ENCODE measurements around the gene OR2AT4.
"Not testable (repeated sequence)": the region's sequence is repeated elsewhere in the genome, so short reads cannot be mapped to it uniquely, and the experiment has no call there.

Gene OR2AT4

DNA sequence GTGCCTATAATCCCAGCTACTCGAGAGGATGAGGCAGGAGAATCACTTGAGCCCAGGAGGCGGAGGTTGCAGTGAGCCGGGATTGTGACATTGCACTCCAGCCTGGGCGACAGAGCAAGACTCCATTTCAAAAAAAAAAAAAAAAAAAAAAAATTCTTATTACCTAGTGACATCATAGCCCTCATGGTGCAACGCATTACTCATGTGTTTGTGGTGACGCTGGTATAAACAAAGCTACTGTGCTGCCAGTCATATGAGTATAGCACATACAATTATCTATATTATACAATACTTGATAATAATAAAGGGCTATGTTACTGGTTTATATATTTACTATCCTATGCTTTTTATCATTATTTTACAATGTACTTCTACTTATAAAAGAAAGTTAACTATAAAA lies 41.2 kb downstream of the OR2AT4 start:
- in situ Hi-C loops (cut with HindIII; ENCODE audit: low sequenced_read_pairs), result no loop called here
- no peak for DNase-seq (ENCODE audit: low read depth, low spot score)
- TF ChIP-seq, protein P1, sequence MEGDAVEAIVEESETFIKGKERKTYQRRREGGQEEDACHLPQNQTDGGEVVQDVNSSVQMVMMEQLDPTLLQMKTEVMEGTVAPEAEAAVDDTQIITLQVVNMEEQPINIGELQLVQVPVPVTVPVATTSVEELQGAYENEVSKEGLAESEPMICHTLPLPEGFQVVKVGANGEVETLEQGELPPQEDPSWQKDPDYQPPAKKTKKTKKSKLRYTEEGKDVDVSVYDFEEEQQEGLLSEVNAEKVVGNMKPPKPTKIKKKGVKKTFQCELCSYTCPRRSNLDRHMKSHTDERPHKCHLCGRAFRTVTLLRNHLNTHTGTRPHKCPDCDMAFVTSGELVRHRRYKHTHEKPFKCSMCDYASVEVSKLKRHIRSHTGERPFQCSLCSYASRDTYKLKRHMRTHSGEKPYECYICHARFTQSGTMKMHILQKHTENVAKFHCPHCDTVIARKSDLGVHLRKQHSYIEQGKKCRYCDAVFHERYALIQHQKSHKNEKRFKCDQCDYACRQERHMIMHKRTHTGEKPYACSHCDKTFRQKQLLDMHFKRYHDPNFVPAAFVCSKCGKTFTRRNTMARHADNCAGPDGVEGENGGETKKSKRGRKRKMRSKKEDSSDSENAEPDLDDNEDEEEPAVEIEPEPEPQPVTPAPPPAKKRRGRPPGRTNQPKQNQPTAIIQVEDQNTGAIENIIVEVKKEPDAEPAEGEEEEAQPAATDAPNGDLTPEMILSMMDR (IDR thresholded peaks at IDR 0.05; ENCODE audit: low read depth, low read length), result no peak
- H3K4me3 ChIP-seq (ENCODE audit: low read depth, low read length), result no peak overlapping the region

DNA sequence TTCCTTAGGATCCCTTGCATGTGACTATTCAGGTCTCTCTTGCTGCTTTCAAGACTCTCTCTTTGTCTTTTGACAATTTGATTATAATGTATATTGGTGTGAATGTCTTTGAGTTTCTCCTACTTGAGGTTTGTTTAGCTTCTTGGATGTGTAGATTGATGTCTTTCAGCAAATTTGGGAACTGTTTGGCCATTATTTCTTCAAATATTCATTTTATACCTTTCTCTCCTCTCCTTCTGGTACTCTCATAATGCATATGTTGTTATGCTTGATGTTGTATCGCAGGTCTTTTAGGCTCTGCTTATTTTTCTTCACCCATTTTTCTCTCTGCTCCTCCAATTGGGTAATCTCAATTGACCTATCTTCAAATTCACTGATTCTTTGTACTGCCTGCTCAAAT lies 44.2 kb downstream of the OR2AT4 start:
- no peak for DNase-seq (ENCODE audit: low read depth, low spot score)
- in situ Hi-C loops (cut with HindIII; ENCODE audit: low sequenced_read_pairs), result no loop called here
- H3K4me3 ChIP-seq (ENCODE audit: low read depth, low read length), result no peak overlapping the region
- TF ChIP-seq, protein P1 (IDR thresholded peaks at IDR 0.05; ENCODE audit: low read depth, low read length), result no peak

DNA sequence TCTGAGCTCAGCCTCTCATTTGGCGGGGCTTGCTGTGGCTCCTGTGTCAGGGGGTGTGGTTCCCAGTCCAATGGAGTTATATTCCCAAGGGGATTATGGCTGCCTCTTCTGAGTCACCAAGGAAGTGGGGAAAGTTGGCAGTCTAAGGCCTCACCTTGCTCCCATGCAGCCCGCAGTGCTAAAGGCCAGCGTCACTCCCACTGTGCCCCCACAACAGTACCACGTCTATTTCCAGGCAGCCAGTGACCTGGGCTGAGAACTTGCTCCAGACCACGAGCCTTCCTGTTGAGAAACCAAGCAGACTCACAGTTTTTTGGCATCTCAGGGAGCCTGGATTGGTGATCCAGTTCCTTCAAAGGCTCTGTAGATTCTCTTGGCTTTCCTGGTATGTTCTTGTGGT lies 45.6 kb downstream of the OR2AT4 start:
- TF ChIP-seq, protein P1 (IDR thresholded peaks at IDR 0.05; ENCODE audit: low read depth, low read length), result no peak
- in situ Hi-C loops (cut with HindIII; ENCODE audit: low sequenced_read_pairs), result no loop called here
- DNase-seq (ENCODE audit: low read depth, low spot score), result no peak
- no peak overlapping the region for H3K4me3 ChIP-seq (ENCODE audit: low read depth, low read length)

DNA sequence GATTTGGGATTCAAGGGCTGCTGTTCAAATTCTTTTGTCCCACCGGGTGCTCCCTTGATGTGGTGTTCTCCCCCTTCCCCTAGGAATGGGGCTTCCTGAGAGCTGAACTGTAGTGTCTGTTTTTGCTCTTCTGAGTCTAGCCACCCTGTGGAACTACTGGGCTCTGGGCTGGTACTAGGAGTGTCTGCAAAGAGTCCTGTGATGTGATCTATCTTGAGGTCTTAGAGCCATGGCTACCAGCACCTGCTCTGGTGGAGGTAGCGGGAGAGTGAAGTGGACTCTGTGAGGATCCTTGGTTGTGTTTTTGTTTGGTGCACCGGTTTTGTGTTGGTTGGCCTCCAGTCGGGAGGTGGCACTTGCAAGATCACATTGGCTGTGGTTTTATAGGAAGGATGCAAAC lies 46.2 kb downstream of the OR2AT4 start:
- H3K4me3 ChIP-seq (ENCODE audit: low read depth, low read length), result no peak overlapping the region
- DNase-seq (ENCODE audit: low read depth, low spot score), result no peak
- in situ Hi-C loops (cut with HindIII; ENCODE audit: low sequenced_read_pairs), result no loop called here
- TF ChIP-seq, protein P1 (IDR thresholded peaks at IDR 0.05; ENCODE audit: low read depth, low read length), result no peak

DNA sequence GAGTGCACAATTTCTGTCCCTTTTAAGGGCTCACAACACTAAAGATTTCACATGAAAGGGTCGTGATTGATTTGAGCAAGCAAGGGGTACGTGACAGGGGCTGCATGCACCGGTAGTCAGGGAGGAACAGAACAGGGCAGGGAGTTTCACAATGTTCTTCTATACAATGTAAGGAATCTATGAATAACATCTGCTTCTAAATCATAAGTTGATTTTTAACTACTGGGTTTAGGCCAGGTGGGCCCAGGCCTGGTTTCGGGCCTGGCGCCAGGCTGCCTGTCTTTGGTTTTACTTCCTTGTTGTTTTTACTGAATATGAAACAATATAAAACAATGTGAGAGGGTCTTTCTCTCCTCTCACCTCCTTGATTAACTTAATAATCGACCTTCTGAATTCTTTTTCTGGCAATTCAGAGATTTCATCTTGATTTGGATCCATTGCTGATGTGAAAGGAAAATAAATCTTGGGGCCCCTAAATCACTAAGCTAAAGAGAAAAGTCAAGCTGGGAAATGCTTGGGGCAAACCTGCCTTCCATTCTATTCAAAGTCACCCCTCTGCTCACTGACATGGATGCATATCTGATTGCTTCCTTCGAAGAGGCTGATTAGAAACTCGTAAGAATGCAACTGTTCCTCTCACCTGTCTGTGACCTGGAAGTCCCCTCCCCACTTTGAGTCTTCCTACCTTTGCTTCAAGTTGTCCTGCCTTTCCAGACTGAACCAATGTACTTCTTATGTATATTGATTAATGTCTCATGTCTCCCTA lies 47.0 kb downstream of the OR2AT4 start:
- H3K4me3 ChIP-seq (ENCODE audit: low read depth, low read length); in situ Hi-C loops (cut with HindIII; ENCODE audit: low sequenced_read_pairs); DNase-seq (ENCODE audit: low read depth, low spot score): not testable (repeated sequence)

DNA sequence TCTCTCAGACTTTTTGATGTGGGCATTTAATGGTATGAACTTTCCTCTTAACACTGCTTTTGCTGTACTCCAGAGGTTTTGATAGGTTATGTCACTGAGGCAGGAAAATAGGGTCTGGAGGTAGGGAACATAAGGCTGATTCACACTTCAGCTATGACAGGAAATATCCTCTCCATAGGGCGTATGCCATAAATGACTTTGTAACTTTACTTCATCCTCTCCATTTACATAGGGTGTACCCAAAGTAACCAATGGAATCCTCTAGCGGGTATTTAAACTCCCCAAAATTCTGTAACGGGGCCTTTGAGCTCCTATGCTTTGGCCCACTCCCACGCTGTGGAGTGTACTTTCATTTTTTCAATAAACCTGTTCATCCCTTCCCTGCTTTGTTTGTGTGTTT lies 49.5 kb downstream of the OR2AT4 start:
- H3K4me3 ChIP-seq (ENCODE audit: low read depth, low read length), result no peak overlapping the region
- no peak for DNase-seq (ENCODE audit: low read depth, low spot score)
- in situ Hi-C loops (cut with HindIII; ENCODE audit: low sequenced_read_pairs), result no loop called here
- TF ChIP-seq, protein P1 (IDR thresholded peaks at IDR 0.05; ENCODE audit: low read depth, low read length), result no peak

DNA sequence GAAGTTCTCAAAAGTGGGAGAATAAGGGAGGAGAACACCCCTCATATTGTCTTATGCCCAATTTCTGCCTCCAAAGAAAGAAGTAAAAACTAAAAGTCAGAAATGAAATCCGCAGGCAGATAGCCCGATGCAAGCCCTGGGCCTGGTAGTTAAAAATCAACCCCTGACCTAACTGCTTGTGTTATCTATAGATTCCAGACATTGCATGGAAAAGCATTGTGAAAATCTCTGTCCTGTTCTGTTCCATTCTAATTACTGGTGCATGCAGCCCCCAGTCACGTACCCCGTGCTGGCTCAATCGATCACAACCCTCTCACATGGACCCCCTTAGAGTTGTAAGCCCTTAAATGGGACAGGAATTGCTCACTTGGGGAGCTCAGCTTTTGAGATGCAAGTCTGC lies 50.0 kb downstream of the OR2AT4 start:
- DNase-seq (ENCODE audit: low read depth, low spot score); H3K4me3 ChIP-seq (ENCODE audit: low read depth, low read length); in situ Hi-C loops (cut with HindIII; ENCODE audit: low sequenced_read_pairs): not testable (repeated sequence)

DNA sequence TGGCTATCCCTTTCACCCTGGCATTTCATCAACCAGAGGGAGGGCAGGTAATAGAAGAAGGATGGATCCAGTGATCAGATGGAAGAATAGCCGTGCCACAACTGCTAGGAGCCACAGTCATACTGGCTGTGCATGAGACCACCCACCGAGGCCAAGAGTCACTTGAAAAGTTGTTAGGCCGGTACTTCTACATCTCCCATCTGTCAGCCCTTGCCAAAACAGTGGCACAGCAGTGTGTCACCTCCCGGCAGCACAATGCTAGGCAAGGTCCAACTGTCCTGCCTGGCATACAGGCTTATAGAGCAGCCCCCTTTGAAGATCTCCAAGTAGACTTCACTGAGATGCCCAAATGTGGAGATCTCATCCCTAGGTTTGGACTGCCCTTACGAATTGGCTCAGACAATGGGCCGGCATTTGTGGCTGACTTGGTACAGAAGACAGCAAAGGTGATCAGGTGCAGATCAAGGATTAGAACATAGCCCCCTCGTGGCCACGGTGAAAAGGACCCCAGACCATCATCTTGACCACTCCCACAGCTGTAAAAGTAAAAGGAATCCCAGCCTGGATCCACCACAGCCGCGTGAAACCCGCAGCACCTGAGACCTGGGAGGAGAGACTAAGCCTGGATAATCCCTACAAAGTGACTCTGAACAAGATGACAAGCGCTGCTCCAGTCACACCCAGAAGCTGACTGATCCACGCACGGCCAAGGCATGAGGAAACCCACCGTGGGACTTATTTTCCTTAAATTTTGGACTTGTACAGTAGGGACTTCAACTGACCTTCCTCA lies 52.1 kb downstream of the OR2AT4 start:
- DNase-seq (ENCODE audit: low read depth, low spot score); in situ Hi-C loops (cut with HindIII; ENCODE audit: low sequenced_read_pairs); H3K4me3 ChIP-seq (ENCODE audit: low read depth, low read length): not testable (repeated sequence)

DNA sequence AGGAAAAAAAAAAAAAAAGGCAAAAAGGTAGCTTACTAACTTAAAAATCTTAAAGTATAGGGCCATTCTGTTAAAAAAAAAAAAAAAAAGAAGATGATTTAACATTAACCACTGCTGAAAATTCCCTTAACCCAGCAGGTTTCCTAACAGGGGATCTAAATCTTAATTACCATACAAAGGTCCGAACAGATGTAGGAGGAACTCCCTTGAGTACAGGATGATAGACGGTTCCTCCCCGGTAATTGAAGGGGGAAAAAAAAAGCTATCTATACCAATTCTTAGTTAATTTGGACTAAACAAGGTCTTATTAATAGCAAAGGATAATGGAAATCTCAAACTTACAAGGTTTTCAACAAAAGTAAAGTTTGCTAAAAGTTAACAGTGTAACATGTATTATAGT lies 54.9 kb downstream of the OR2AT4 start:
- H3K4me3 ChIP-seq (ENCODE audit: low read depth, low read length); DNase-seq (ENCODE audit: low read depth, low spot score); in situ Hi-C loops (cut with HindIII; ENCODE audit: low sequenced_read_pairs): not testable (repeated sequence)
